ENCODE results near the gene COPS3.

GRCh38 chr17:17200831-17201230 lies 80.2 kb downstream of the COPS3 start:
- TF ChIP-seq, protein P1, sequence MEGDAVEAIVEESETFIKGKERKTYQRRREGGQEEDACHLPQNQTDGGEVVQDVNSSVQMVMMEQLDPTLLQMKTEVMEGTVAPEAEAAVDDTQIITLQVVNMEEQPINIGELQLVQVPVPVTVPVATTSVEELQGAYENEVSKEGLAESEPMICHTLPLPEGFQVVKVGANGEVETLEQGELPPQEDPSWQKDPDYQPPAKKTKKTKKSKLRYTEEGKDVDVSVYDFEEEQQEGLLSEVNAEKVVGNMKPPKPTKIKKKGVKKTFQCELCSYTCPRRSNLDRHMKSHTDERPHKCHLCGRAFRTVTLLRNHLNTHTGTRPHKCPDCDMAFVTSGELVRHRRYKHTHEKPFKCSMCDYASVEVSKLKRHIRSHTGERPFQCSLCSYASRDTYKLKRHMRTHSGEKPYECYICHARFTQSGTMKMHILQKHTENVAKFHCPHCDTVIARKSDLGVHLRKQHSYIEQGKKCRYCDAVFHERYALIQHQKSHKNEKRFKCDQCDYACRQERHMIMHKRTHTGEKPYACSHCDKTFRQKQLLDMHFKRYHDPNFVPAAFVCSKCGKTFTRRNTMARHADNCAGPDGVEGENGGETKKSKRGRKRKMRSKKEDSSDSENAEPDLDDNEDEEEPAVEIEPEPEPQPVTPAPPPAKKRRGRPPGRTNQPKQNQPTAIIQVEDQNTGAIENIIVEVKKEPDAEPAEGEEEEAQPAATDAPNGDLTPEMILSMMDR (IDR thresholded peaks at IDR 0.05), result no peak
- TF ChIP-seq POLR2A (IDR thresholded peaks at IDR 0.05), result no peak
